22Rv1 (cell line): ENCODE results near the gene SLC9A5.

Source experiments
- ZFX ChIP-seq: fragments of 450-650 bp; IDR thresholded peaks from 2 replicates; pipeline ENCODE4 v1.6.1; 2017; ENCODE audit warnings: antibody characterized with exemption, borderline replicate concordance
- TF ChIP-seq, protein P1 (sequence below): fragments of 450-650 bp; IDR thresholded peaks from 2 replicates; pipeline ENCODE4 v1.5.1; 2017; ENCODE audit warnings: mild to moderate bottlenecking

DNA sequence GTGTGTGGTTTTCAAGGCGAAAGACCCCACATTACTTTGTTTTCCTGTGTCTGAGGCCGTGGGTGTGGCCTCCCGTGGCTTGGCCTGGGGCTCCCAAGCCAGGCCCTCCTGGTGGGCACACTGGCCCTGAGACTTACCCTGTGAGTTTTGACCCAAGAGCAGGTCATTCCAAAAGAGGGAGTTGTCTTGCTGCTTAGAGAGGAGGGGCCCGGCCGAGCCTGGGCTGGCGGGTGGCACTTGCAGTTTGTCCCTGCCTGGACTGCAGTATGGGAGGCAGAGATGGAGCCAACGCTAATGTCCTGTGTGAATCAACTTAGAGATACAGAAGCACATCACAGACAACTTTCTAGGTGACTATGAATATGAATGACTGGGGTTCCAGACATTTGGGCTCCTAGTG is 53.3 kb downstream of the SLC9A5 start:
- TF ChIP-seq, protein P1, sequence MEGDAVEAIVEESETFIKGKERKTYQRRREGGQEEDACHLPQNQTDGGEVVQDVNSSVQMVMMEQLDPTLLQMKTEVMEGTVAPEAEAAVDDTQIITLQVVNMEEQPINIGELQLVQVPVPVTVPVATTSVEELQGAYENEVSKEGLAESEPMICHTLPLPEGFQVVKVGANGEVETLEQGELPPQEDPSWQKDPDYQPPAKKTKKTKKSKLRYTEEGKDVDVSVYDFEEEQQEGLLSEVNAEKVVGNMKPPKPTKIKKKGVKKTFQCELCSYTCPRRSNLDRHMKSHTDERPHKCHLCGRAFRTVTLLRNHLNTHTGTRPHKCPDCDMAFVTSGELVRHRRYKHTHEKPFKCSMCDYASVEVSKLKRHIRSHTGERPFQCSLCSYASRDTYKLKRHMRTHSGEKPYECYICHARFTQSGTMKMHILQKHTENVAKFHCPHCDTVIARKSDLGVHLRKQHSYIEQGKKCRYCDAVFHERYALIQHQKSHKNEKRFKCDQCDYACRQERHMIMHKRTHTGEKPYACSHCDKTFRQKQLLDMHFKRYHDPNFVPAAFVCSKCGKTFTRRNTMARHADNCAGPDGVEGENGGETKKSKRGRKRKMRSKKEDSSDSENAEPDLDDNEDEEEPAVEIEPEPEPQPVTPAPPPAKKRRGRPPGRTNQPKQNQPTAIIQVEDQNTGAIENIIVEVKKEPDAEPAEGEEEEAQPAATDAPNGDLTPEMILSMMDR, result no peak
- TF ChIP-seq ZFX, result no peak
